GM19025 (cell line): ENCODE measurements around the gene NXPH4.

Experiments
- ATAC-seq: cut with Tn5 transposase; IDR thresholded peaks from one replicate; pipeline ENCODE4 v1.9.1; 2021; ENCODE audit warnings: mild to moderate bottlenecking, low read depth, moderate library complexity; ENCODE audit not compliant: unreplicated experiment

The NXPH4 gene

DNA sequence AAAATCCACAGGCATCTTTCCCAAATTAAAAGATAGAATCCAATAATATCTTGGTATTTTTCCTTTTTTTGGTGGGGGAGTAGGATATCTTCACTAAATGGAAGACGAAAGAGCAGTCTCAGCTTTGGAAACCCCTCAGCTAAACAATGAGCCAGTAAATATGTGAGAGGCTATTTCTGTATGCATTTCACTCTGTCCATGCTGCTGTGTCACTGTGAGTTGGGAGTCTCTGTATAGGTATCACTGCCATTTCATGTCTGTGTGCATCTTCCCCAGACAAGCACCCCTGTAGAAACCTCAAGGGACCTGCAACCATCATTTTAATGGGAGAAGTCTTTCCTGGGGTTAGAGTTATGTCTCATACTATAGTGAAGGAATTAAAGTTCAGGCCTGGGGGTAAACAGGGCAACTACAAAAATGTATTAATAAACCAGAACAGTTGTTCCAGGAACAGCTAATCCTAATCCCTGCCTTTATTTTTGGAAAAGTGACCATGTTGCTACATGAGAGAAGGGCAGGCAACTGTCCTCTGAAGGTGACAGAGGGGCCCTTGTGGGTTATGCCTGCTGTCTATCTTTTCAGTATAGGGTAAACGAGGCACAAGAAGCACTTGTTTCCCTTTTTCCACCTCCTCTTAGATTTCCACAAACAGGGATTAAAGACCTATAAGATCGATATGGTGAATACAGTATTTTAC, 45.7 kb downstream of the NXPH4 start:
- ATAC-seq: no peak

- ATAC-seq: no peak
Measured at GRCh38 chr12:57263096-57263495, 46.5 kb downstream of the NXPH4 start.

DNA sequence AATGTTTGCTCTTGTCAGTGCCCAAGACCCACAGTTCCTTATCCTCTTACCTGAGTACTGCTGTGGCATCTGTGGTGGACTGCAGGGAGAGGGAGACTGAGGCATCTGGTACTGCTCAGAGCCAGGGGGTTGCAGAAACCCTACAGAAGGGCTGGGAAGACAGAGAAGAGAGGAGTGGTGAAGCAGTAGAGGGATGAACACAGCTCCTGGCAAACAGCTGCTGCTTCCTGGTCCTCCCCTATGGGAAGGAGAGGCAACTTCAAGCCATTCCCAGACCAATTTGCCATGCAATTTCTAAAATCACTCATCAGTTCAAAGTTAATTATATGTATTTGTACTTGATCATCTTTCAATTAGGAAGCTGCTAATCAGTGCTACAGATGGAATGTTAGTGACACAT, 50.1 kb downstream of the NXPH4 start:
- no peak for ATAC-seq

- ATAC-seq: no peak
Measured at GRCh38 chr12:57268264-57268663, 51.7 kb downstream of the NXPH4 start.

DNA sequence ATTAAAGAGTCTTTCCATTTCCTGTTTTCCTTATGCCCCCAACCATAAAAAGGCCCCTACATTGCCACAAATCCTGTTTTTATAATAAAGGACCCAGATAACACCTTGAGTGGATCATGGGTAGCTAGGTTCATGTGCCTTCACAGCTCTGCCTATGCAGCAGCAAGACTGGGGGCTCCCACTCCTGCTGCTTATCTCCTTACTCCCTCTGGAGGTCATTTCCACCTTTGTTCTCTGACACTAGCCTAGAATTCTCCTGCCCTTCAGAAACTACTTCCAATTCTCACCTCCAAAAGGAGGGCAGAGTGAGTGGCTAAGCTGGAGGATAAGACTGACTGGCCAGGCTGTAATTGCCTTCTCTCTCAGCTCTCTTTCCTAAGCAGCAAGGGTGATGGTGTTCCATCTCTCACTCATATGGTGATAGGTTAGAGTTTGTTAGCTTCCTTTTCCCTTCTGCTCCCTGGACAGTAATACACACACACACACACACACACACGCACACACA, 54.4 kb downstream of the NXPH4 start:
- no peak for ATAC-seq

DNA sequence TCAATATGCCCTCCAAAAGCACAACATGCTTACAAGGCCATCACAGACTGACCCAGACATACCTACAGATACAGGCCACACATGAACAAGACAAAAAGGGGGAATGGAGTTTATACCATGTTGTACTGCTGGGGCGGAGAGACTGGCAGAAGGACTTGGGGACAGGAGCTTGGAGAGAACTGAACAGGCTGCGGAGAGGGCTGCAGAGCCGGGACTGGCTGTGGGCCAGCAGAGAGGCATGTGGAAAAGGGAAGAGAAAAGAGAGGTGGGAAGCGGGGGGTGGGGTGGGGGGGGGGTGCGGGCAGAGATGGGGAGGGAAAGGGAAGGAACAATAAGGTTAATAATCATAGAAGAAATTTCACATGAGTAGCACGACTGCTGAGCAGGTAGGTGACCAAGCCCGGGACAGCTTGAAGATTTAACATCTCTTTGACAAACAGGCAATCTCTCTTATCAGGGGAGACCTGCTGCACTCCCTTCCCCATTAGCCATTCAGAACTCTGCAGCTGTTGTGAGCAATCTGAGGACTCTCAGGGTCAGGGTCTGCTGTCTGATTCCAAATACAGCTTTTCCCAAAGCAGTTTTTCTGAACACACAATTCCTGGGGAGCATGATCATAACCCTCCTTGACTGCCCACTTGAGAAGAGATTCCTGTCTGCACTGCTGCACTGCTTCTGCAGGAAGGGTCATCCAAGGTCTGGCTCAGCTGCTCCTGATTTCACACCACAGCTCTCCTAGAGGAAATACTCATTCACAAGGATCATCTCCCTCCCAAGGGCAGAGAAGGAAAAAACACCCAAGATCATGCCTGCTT, 56.0 kb downstream of the NXPH4 start:
- no peak for ATAC-seq

DNA sequence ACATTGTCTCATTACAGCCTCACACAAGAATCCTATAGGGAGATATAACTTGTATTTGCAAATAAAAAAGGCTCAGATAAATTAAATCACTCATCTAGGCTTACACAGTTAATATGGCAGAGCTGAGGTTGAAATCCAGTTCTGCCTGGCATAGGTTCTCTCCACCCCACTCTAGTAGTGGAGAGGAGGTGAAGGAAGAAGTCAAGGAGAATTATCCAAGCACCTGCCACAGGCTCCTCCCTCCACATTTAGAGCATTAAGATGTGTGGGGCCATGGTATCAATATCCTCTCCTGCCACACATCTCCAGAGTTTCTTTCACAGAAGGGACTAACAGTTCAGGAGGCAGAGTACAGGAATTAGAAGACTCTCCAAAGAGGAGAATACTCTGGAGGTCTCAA, 56.9 kb downstream of the NXPH4 start:
- no peak for ATAC-seq
